ENCODE measurements around the gene PRKN.

- no peak for TF ChIP-seq POLR2A (IDR thresholded peaks at IDR 0.05)
- no peak for TF ChIP-seq CTCF (IDR thresholded peaks at IDR 0.05)
- no peak for TF ChIP-seq POLR2AphosphoS5 (IDR thresholded peaks at IDR 0.05; ENCODE audit: insufficient read depth in 1 of 2, low read depth in 1 of 2)
Measured at GRCh38 chr6:162258647-162259046, 468.9 kb downstream of the PRKN start.
